ENCODE measurements around the gene ERGIC3.

The ERGIC3 gene

DNA sequence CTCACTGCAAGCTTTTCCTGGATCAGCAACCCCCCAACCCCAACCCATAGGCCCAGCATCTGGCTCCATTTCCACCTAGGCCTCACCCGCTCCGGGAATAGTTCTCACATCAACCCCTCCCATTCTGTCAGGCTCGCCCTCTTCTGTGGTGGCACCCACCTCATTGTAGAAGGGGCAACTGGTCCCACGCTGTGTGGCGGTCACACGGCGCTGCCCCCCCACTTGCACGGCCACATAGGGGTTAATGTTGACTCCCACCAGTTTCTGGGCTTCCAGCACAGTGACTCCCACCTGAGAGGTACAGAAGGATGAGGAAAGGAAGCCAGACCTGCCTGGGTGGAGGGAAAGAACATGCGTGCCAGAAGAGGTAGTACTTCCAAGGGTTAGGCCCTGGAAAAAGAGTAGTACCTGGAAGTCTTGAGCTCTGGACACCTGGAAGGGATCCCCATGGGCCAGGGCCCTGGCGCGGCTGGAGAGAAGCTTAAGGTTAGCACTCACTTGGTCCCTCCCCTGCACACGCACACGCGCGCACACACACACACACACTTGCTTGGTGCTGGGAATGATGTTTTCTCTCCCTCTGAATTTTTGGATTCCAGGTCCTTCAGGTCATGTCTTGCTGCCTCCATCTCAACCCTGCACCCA is 61.1 kb downstream of the ERGIC3 start:
- Histone ChIP-seq H3K27me3 (ENCODE audit: control insufficient read depth, insufficient read depth, low read length) (peaks cover 6% of the 10 kb centered on the region), H3K4me1 (ENCODE audit: control insufficient read depth, insufficient read depth, low read length) (peaks cover 45% of the 10 kb centered on the region)

DNA sequence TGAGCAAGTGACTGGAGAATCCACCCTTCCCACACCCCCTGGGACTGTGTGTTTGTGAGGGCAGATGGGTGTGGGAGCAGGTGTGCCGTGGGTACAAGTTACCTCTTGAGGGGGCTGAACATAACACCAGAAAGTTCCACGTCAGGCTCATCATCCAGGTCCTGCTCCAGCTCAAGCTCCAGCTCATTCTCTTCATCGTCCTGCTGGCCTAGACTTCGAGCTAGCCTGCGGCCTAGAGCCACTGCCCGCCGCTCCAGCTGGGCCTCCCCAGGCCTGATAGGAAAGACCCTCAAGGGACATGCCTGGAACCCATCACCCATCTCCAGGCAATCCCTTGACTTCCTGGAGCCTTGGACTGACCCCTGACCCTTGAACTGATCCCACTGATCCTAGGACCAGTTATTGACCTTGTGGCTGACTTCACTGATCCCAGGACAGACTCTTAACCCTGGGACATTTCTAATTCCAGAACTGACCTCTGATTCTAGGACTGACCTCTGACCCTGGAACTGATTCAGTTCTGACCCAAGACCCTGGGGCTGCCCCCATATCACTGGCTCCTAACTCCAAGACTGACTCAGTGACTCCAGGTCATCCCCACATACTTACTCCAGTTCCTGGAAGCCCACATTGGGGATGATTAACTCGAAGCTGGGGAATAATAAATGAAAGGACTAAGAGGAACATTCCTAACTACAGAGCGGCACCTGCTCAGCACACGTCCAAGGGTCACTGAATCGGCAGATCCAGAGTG is 62.0 kb downstream of the ERGIC3 start:
- no peaks in the 10 kb centered on the region for H3K9me3 ChIP-seq (ENCODE audit: control insufficient read depth, low read length)
- H3K36me3 ChIP-seq (ENCODE audit: control insufficient read depth, insufficient read depth, low read length) = no peaks in the 10 kb centered on the region
- H3K4me1 ChIP-seq (ENCODE audit: control insufficient read depth, insufficient read depth, low read length) = peaks cover 53% of the 10 kb centered on the region
- H3K4me3 ChIP-seq (ENCODE audit: low read length) = no peak overlapping the region
- no peak overlapping the region for H3K9ac ChIP-seq (ENCODE audit: low read length)
- peaks cover 6% of the 10 kb centered on the region for H3K27me3 ChIP-seq (ENCODE audit: control insufficient read depth, insufficient read depth, low read length)

More for the DNA sequence above, 61.1 kb downstream of the ERGIC3 start:
- Histone ChIP-seq H3K9ac (ENCODE audit: low read length) (no peak overlapping the region), H3K36me3 (ENCODE audit: control insufficient read depth, insufficient read depth, low read length) (no peaks in the 10 kb centered on the region), H3K9me3 (ENCODE audit: control insufficient read depth, low read length) (no peaks in the 10 kb centered on the region), H3K4me3 (ENCODE audit: low read length) (no peak overlapping the region)

DNA sequence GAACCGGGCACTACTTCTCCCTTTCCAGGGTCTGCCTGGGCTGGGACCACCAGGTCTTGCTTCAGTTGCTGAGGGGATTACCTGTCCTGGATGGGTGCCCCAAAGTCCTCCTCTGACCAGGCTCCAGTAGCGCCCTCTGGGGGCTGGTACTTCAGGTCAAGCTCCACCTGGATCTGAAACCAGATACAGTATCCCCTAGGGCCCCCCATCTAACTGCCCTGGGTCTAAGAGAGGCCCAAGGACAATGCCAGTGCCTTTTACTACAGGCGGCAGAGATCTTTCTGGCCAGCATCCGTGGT is 62.5 kb downstream of the ERGIC3 start:
- H3K9me3 ChIP-seq (ENCODE audit: control insufficient read depth, low read length) = no peaks in the 10 kb centered on the region
- H3K9ac ChIP-seq (ENCODE audit: low read length) = no peak overlapping the region
- no peaks in the 10 kb centered on the region for H3K36me3 ChIP-seq (ENCODE audit: control insufficient read depth, insufficient read depth, low read length)

DNA sequence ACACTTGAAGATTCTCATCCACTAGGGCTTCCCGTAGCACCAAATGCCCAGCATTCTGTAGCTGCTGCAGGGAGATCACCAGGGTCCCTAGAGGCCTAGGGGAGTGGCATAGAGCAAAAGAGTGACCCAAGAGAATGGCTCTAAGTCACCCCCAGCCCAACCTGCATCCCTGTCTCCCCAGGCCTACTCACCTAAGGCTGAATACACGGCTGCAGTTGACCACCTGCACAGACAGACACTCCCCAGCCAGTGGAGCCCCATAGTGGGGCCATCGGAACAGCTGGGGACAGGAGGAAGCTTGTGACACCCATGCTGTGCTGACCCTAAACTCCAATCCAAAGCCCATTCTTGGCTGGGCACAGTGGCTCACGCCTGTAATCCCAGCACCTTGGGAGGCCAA is 64.2 kb downstream of the ERGIC3 start:
- Histone ChIP-seq H3K9me3 (ENCODE audit: control insufficient read depth, low read length) (no peaks in the 10 kb centered on the region), H3K36me3 (ENCODE audit: control insufficient read depth, insufficient read depth, low read length) (no peaks in the 10 kb centered on the region), H3K4me1 (ENCODE audit: control insufficient read depth, insufficient read depth, low read length) (peaks cover 65% of the 10 kb centered on the region), H3K4me3 (ENCODE audit: low read length) (no peak overlapping the region), H3K9ac (ENCODE audit: low read length) (peak overlapping the region; percentile 59), H3K27me3 (ENCODE audit: control insufficient read depth, insufficient read depth, low read length) (peaks cover 3% of the 10 kb centered on the region)

More for the DNA sequence above, 62.5 kb downstream of the ERGIC3 start:
- peaks cover 54% of the 10 kb centered on the region for H3K4me1 ChIP-seq (ENCODE audit: control insufficient read depth, insufficient read depth, low read length)
- no peak overlapping the region for H3K4me3 ChIP-seq (ENCODE audit: low read length)
- peaks cover 6% of the 10 kb centered on the region for H3K27me3 ChIP-seq (ENCODE audit: control insufficient read depth, insufficient read depth, low read length)

All from mucosa of stomach (tissue), 1 donor.